Neutrophil (primary cell): ENCODE measurements around the gene MED8.

Experiments used
- H3K27ac ChIP-seq: fragments of 200-600 bp; sonication (generic); 2 replicates; pipeline ENCODE4 v1.5.1; 2016; ENCODE audit warnings: mild to moderate bottlenecking, moderate library complexity
- H3K27me3 ChIP-seq: fragments of 200-600 bp; sonication (generic); 2 replicates; pipeline ENCODE4 v1.6.0; 2016; ENCODE audit warnings: mild to moderate bottlenecking
- H3K36me3 ChIP-seq: fragments of 200-600 bp; sonication (generic); 2 replicates; pipeline ENCODE4 v1.5.1; 2017
- H3K4me1 ChIP-seq, 2 experiments: fragments of 200-600 bp in 1 of 2; sonication (generic) in 1 of 2; 1 replicate in 1 of 2; 2 replicates in 1 of 2; pipeline versions ENCODE4 v1.5.1 to v1.6.1; 2013 to 2016; ENCODE audit warnings: low read depth in 1 of 2, low read length in 1 of 2, mild to moderate bottlenecking in 1 of 2, moderate library complexity in 1 of 2; ENCODE audit not compliant: control insufficient read depth in 1 of 2, insufficient read depth in 1 of 2
- H3K4me3 ChIP-seq, 2 experiments: fragments of 200-600 bp in 1 of 2; sonication (generic) in 1 of 2; 1 replicate in 1 of 2; 2 replicates in 1 of 2; pipeline ENCODE4 v1.5.1; 2013 to 2016; ENCODE audit warnings: low read depth in 1 of 2, low read length in 1 of 2, mild to moderate bottlenecking in 1 of 2, moderate library complexity in 1 of 2
- H3K9me3 ChIP-seq: fragments of 200-600 bp; sonication (generic); 2 replicates; pipeline ENCODE4 v1.5.1; 2016
- CTCF ChIP-seq: fragments of 200-600 bp; sonication (generic); IDR thresholded peaks from 2 replicates; pipeline ENCODE4 v1.5.1; 2016; ENCODE audit warnings: antibody characterized with exemption

The MED8 gene

GRCh38 chr1:43351421-43352350, 37.9 kb downstream of the MED8 start:
- Histone ChIP-seq H3K9me3 (no peaks in the 10 kb centered on the region), H3K36me3 (no peaks in the 10 kb centered on the region), H3K4me3 (no peak overlapping the region), H3K27me3 (no peaks in the 10 kb centered on the region), H3K4me1 (peaks cover 8 to 9% of the 10 kb centered on the region in 2 experiments), H3K27ac (no peak overlapping the region)
- TF ChIP-seq CTCF, result no peak

GRCh38 chr1:43350976-43351375, 38.6 kb downstream of the MED8 start:
- H3K27ac ChIP-seq, result no peak overlapping the region
- H3K27me3 ChIP-seq, result no peaks in the 10 kb centered on the region
- peaks cover 8 to 9% of the 10 kb centered on the region in 2 experiments for H3K4me1 ChIP-seq
- H3K4me3 ChIP-seq, result no peak overlapping the region
- no peaks in the 10 kb centered on the region for H3K9me3 ChIP-seq
- no peaks in the 10 kb centered on the region for H3K36me3 ChIP-seq
- no peak for TF ChIP-seq CTCF

GRCh38 chr1:43349594-43350306, 39.9 kb downstream of the MED8 start:
- Histone ChIP-seq H3K36me3 (no peaks in the 10 kb centered on the region), H3K4me1 (peaks cover 8 to 9% of the 10 kb centered on the region in 2 experiments), H3K9me3 (no peaks in the 10 kb centered on the region), H3K27me3 (no peaks in the 10 kb centered on the region), H3K4me3 (peak overlapping the region; percentile 51 to 55), H3K27ac (peak overlapping the region; percentile 95)
- TF ChIP-seq CTCF, result no peak

- H3K4me1 ChIP-seq, result peaks cover 8 to 9% of the 10 kb centered on the region in 2 experiments
- no peaks in the 10 kb centered on the region for H3K36me3 ChIP-seq
- H3K4me3 ChIP-seq, result peak overlapping the region; percentile 51 to 55
- H3K27me3 ChIP-seq, result no peaks in the 10 kb centered on the region
- peak overlapping the region; percentile 95 for H3K27ac ChIP-seq
- H3K9me3 ChIP-seq, result no peaks in the 10 kb centered on the region
- TF ChIP-seq CTCF, result no peak
Observed at GRCh38 chr1:43348809-43349593, 40.6 kb downstream of the MED8 start.

GRCh38 chr1:43348343-43348808, 41.2 kb downstream of the MED8 start:
- peaks cover 8 to 9% of the 10 kb centered on the region in 2 experiments for H3K4me1 ChIP-seq
- H3K9me3 ChIP-seq, result no peaks in the 10 kb centered on the region
- no peaks in the 10 kb centered on the region for H3K27me3 ChIP-seq
- TF ChIP-seq CTCF, result no peak
- H3K4me3 ChIP-seq, result peak overlapping the region; percentile 51 to 55
- peak overlapping the region; percentile 95 for H3K27ac ChIP-seq
- H3K36me3 ChIP-seq, result no peaks in the 10 kb centered on the region
